PC-9 (cell line): ENCODE measurements around the gene ALDOB. TPM values are rescaled to one million over a fixed set of nuclear protein-coding genes. Genes with fewer than 3 reads are reported as not detected.
A peak's percentile ranks its signal among the peaks of the same experiment; 100 is the strongest.

Experiments used
- BruUV-seq: library from RNA; stranded (reverse); fragments of 400-500 nt; replicated peaks from 2 replicates; lab custom pipeline; 2021; lab: Mats Ljungman, UMichigan
- CTCF ChIA-PET: fragments of 300-600 bp; sonication (Branson Sonifier 250); formaldehyde crosslinking; loops from one replicate; lab custom pipeline; 2022; ENCODE audit warnings: antibody characterized with exemption; lab: Charles Lee
- POLR2A ChIA-PET: fragments of 300-600 bp; sonication (Branson Sonifier 250); formaldehyde crosslinking; loops from one replicate; lab custom pipeline; 2022; ENCODE audit warnings: antibody characterized with exemption; ENCODE audit not compliant: unreplicated experiment; lab: Charles Lee
- DNase-seq, 2 experiments: peaks; one replicate each; pipeline versions ENCODE4 v3.0.0 to v3.0.0-alpha.2; 2015 to 2022; ENCODE audit warnings: mixed read lengths in 1 of 2
- H2AFZ ChIP-seq: fragments of 200-600 bp; sonication (generic); 2 replicates; pipeline ENCODE4 v1.8.1; 2017; ENCODE audit warnings: antibody characterized with exemption
- H3F3A ChIP-seq: fragments of 200-600 bp; sonication (generic); 2 replicates; pipeline ENCODE4 v1.8.1; 2017; ENCODE audit warnings: antibody characterized with exemption, mild to moderate bottlenecking, low read depth; ENCODE audit not compliant: insufficient read depth
- H3K27ac ChIP-seq: fragments of 200-600 bp; sonication (generic); 2 replicates; pipeline ENCODE4 v1.6.1; 2016; ENCODE audit warnings: mixed run types
- H3K27me3 ChIP-seq: fragments of 200-600 bp; sonication (generic); 2 replicates; pipeline ENCODE4 v1.6.1; 2016; ENCODE audit warnings: low read depth, mixed run types; ENCODE audit not compliant: insufficient read depth
- H3K36me3 ChIP-seq: fragments of 200-600 bp; sonication (generic); 2 replicates; pipeline ENCODE4 v1.6.1; 2016; ENCODE audit warnings: low read depth, mixed run types
- H3K4me1 ChIP-seq: fragments of 200-600 bp; sonication (generic); replicated peaks from 2 replicates; pipeline ENCODE4 v1.6.1; 2016; ENCODE audit warnings: mixed run types; ENCODE audit not compliant: insufficient read depth
- H3K4me2 ChIP-seq: fragments of 200-600 bp; sonication (generic); 2 replicates; pipeline ENCODE4 v1.6.1; 2017; ENCODE audit warnings: mixed run types
- H3K4me3 ChIP-seq: fragments of 200-600 bp; sonication (generic); 2 replicates; pipeline ENCODE4 v1.6.1; 2016; ENCODE audit warnings: mixed run types
- H3K79me2 ChIP-seq: fragments of 200-600 bp; sonication (generic); 2 replicates; pipeline ENCODE4 v1.6.1; 2017; ENCODE audit warnings: low read depth, mixed run types
- H3K9me2 ChIP-seq: fragments of 200-600 bp; sonication (generic); 2 replicates; pipeline ENCODE4 v1.8.1; 2017; ENCODE audit warnings: mild to moderate bottlenecking; ENCODE audit not compliant: insufficient read depth
- H3K9me3 ChIP-seq: fragments of 200-600 bp; sonication (generic); 2 replicates; pipeline ENCODE4 v1.8.1; 2016; ENCODE audit warnings: low read depth; ENCODE audit not compliant: insufficient read depth
- H4K20me1 ChIP-seq: fragments of 200-600 bp; sonication (generic); 2 replicates; pipeline ENCODE4 v1.8.1; 2017; ENCODE audit not compliant: insufficient read depth
- EZH2 ChIP-seq: fragments of 200-600 bp; sonication (generic); IDR thresholded peaks from 2 replicates; pipeline ENCODE4 v1.8.0; 2017; ENCODE audit warnings: antibody characterized with exemption, low read depth
- intact Hi-C: fragments of 100-400 bp; cut with micrococcal nuclease; formaldehyde crosslinking; loops from one replicate; pipeline ENCODE4 v1.10.0; 2022; ENCODE audit not compliant: unreplicated experiment
- total RNA-seq: library from RNA; stranded (reverse); gene quantifications from 2 replicates; pipeline ENCODE4 v1.2.3, GENCODE V29; 2021
- TF ChIP-seq, protein P1 (sequence below): fragments of 200-600 bp; sonication (generic); conservative IDR thresholded peaks from 2 replicates; pipeline ENCODE4 v1.6.1; 2017; ENCODE audit warnings: mixed run types, antibody characterized with exemption, mild to moderate bottlenecking, moderate library complexity

ALDOB gene
- total RNA-seq, 1 experiment from 2014 or later = not detected

DNA sequence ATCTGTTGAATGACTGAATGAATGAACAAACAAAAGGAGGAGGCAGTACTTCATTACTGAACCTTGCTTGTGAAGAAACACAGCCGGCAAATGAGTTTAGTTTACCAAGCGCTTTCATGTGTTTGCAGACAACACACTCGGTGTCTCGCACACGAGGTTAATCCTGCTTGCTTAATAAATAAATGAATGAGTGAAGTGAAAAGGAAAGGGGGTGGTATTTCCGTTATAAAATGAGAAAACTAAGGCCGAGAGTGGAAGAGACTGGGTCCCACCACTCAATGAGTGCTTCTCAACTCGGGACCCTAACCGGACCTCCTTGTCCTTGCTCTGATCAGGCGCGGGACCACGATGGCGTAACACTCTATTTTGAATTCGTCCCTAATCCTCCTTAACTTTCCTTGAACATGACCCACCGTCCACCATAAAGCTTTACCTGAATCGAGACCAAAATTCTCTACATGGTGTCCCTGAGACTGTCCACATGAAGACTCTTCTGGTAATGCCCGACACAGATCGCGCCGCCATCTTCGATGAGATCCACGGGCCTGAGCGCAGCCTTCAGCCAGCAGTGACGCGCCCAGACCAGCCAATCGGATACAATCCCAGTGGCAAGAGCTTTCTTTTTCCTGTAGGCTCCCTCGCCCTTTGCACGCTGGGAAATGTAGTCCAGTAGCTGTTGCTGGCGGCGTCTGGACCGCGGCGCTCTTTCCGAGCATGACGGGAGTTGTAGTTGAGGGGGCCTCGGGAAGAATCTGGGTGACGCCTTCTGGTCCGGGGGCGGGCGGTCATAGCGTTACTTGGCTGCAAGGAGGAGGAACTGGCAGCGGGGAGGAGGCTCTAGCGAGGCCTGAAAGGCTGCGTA lies 37.3 kb downstream of the ALDOB start, which contains the start of the genes MRPL50 and ZNF189:
Gene MRPL50 (minus strand): TSS at position 551 of the 862 bp plus-strand sequence. CDS start 26 bp downstream, at position 525.
Gene ZNF189 (plus strand): TSS at position 784 of the 862 bp plus-strand sequence. CDS start 306 bp downstream, outside the sequence.
- TSS peak; percentile 58 for BruUV-seq
- ChIA-PET CTCF (interaction anchor here (0.6 kb wide), 1 partner anchor 77 kb away, joined by 5 read pairs; no protein-coding TSS in a partner anchor), POLR2A (interaction anchor here (0.6 to 0.8 kb wide), 6 partner anchors 15 to 1076 kb away, joined by 3 to 13 read pairs (median 8); no protein-coding TSS in a partner anchor)

DNA sequence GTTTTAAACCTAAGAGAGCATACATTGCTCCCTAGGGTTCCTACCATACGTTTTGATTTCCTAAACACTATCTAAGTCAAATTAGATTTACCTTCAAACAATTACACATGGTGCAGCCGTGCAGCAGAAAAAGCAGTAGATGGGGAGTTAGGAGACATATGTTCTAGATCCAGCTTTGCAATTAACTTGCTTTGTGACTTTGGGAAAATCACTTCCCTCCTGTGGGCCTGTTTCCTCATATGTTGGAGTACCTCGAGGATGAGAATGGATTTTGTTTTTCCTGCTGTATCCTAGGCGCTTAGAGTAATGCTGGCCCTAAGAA lies 37.9 kb downstream of the ALDOB start:
- Histone ChIP-seq H3K4me2 (peak overlapping the region; percentile 99), H4K20me1 (no peaks in the 10 kb centered on the region), H3K79me2 (peaks cover 81% of the 10 kb centered on the region), H3K9me2 (no peaks in the 10 kb centered on the region), H3K4me1 (peaks cover 19% of the 10 kb centered on the region), H3K36me3 (peaks cover 51% of the 10 kb centered on the region), H3K27ac (peak overlapping the region; percentile 35), H3K27me3 (no peaks in the 10 kb centered on the region), H3K4me3 (peak overlapping the region; percentile 84), H3F3A (no peaks in the 10 kb centered on the region), H2AFZ (peak overlapping the region; percentile 99), H3K9me3 (peaks cover 17% of the 10 kb centered on the region)
- TF ChIP-seq EZH2 = no peak
- TF ChIP-seq, protein P1, sequence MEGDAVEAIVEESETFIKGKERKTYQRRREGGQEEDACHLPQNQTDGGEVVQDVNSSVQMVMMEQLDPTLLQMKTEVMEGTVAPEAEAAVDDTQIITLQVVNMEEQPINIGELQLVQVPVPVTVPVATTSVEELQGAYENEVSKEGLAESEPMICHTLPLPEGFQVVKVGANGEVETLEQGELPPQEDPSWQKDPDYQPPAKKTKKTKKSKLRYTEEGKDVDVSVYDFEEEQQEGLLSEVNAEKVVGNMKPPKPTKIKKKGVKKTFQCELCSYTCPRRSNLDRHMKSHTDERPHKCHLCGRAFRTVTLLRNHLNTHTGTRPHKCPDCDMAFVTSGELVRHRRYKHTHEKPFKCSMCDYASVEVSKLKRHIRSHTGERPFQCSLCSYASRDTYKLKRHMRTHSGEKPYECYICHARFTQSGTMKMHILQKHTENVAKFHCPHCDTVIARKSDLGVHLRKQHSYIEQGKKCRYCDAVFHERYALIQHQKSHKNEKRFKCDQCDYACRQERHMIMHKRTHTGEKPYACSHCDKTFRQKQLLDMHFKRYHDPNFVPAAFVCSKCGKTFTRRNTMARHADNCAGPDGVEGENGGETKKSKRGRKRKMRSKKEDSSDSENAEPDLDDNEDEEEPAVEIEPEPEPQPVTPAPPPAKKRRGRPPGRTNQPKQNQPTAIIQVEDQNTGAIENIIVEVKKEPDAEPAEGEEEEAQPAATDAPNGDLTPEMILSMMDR = no peak
- ChIA-PET POLR2A (no interaction called here), CTCF (no interaction called here)
- DNase-seq = no peak
- intact Hi-C loops = loop anchor here (1.0 to 5.0 kb wide), 2 partner anchors 136 to 1575 kb away; partner anchors contain the start of genes NR4A3 and RNF20
- no TSS peak for BruUV-seq

More for the DNA sequence above, 37.3 kb downstream of the ALDOB start, which contains the start of the genes MRPL50 and ZNF189:
- Histone ChIP-seq H3F3A (no peaks in the 10 kb centered on the region), H3K4me3 (peak within 1 kb of the TSS; percentile 84), H2AFZ (peak within 1 kb of the TSS; percentile 99), H4K20me1 (no peaks in the 10 kb centered on the region), H3K4me1 (peaks cover 19% of the 10 kb centered on the region), H3K27me3 (no peaks in the 10 kb centered on the region), H3K9me2 (no peaks in the 10 kb centered on the region), H3K27ac (peak within 1 kb of the TSS; percentile 35), H3K9me3 (peaks cover 17% of the 10 kb centered on the region), H3K79me2 (peaks cover 75% of the 10 kb centered on the region), H3K4me2 (peak within 1 kb of the TSS; percentile 99), H3K36me3 (peaks cover 57% of the 10 kb centered on the region)
- no peak for TF ChIP-seq EZH2
- TF ChIP-seq, protein P1 = no peak
- intact Hi-C loops = loop anchor here (1.0 to 5.0 kb wide), 2 partner anchors 135 to 1576 kb away; partner anchors contain the start of genes NR4A3 and RNF20
- peak; percentile 96 to 97 for DNase-seq

GRCh38 chr9:101394687-101395086 lies 40.9 kb downstream of the ALDOB start:
- POLR2A ChIA-PET = no interaction called here
- no peak overlapping the region for H3K4me2 ChIP-seq
- CTCF ChIA-PET = no interaction called here

More at GRCh38 chr9:101394687-101395086, 40.9 kb downstream of the ALDOB start:
- no peaks in the 10 kb centered on the region; the same call in 1 of the 2 replicates for H4K20me1 ChIP-seq
- BruUV-seq = no TSS peak
- no peak overlapping the region for H3K27ac ChIP-seq
- H3K4me3 ChIP-seq = no peak overlapping the region
- DNase-seq = no peak
- peaks cover 83% of the 10 kb centered on the region for H3K79me2 ChIP-seq
- H3F3A ChIP-seq = 0 out of 2 replicates have a peak, but pooled peaks cover 2% of the 10 kb centered on the region
- no peaks in the 10 kb centered on the region for H3K9me2 ChIP-seq
- H3K27me3 ChIP-seq = no peaks in the 10 kb centered on the region
- TF ChIP-seq, protein P1 = no peak
- no peak for TF ChIP-seq EZH2
- peaks cover 15% of the 10 kb centered on the region for H3K4me1 ChIP-seq
- peaks cover 11% of the 10 kb centered on the region; the same call in 1 of the 2 replicates for H3K9me3 ChIP-seq
- intact Hi-C loops = loop anchor here (5.0 kb wide), 1 partner anchor 1572 kb away; the partner anchor contains the start of gene NR4A3
- H3K36me3 ChIP-seq = peaks cover 26% of the 10 kb centered on the region
- H2AFZ ChIP-seq = no peak overlapping the region
